Gastroesophageal sphincter (tissue), 3 donors: ENCODE results near the gene RUNX3.

ENCODE experiments used
- POLR2A ChIP-seq, 2 donors: fragments of 450-650 bp; IDR thresholded peaks; one replicate each; pipeline ENCODE4 v1.6.1; 2017; ENCODE audit warnings: antibody characterized with exemption in 2 of 2, mild to moderate bottlenecking in 2 of 2, moderate library complexity in 1 of 2
- TF ChIP-seq, protein P1 (sequence below), 4 experiments: fragments of 200-600 bp in 2 of 4; fragments of 450-650 bp in 2 of 4; sonication (generic) in 1 of 4; IDR thresholded peaks; one replicate each; pipeline ENCODE4 v1.5.1; 2017 to 2019; ENCODE audit warnings: antibody characterized with exemption in 4 of 4, mild to moderate bottlenecking in 2 of 4, moderate library complexity in 2 of 4

- TF ChIP-seq POLR2A (IDR thresholded peaks at IDR 0.05) = no peak
- TF ChIP-seq, protein P1, sequence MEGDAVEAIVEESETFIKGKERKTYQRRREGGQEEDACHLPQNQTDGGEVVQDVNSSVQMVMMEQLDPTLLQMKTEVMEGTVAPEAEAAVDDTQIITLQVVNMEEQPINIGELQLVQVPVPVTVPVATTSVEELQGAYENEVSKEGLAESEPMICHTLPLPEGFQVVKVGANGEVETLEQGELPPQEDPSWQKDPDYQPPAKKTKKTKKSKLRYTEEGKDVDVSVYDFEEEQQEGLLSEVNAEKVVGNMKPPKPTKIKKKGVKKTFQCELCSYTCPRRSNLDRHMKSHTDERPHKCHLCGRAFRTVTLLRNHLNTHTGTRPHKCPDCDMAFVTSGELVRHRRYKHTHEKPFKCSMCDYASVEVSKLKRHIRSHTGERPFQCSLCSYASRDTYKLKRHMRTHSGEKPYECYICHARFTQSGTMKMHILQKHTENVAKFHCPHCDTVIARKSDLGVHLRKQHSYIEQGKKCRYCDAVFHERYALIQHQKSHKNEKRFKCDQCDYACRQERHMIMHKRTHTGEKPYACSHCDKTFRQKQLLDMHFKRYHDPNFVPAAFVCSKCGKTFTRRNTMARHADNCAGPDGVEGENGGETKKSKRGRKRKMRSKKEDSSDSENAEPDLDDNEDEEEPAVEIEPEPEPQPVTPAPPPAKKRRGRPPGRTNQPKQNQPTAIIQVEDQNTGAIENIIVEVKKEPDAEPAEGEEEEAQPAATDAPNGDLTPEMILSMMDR (IDR thresholded peaks at IDR 0.05) = no peak
Observed at GRCh38 chr1:24931468-24932231, 1.6 kb upstream of the RUNX3 start.
